GM10248 (cell line): ENCODE measurements around the gene CDH23.

ENCODE experiments used
- CTCF ChIA-PET: fragments of 300-600 bp; sonication (Branson Sonifier 250); formaldehyde crosslinking; extraction: SDS; loops from one replicate; lab custom pipeline; 2021; ENCODE audit warnings: antibody characterized with exemption; lab: Yijun Ruan, JAX
- POLR2A ChIA-PET: fragments of 350-650 bp; sonication (Branson Sonifier 250); formaldehyde crosslinking; extraction: SDS; loops from one replicate; lab custom pipeline; 2020; ENCODE audit warnings: antibody characterized with exemption; lab: Yijun Ruan, JAX
- DNase-seq: peaks from one replicate; pipeline ENCODE4 v3.0.0; 2012; ENCODE audit errors: extremely low spot score
- CTCF ChIP-seq: IDR thresholded peaks from 2 replicates; pipeline ENCODE4 v1.5.1; 2012; ENCODE audit warnings: mild to moderate bottlenecking, low read depth; ENCODE audit errors: extremely low read depth, missing control alignments, control extremely low read depth

Gene CDH23

GRCh38 chr10:71773221-71773971 is 376.7 kb downstream of the CDH23 start, which contains the start of gene VSIR:
Gene VSIR, minus strand, starts transcription at chr10:71773520. Its CDS starts 81 bp downstream, at chr10:71773439.
- CTCF ChIA-PET = interaction anchor here (0.6 to 4.4 kb wide), 44 partner anchors 10 to 455 kb away, joined by 3 to 61 read pairs (median 4); partner anchors contain the start of genes ANAPC16, PSAP and SLC29A3
- peak; percentile 93 for DNase-seq
- peak; percentile 91 for TF ChIP-seq CTCF
- POLR2A ChIA-PET = interaction anchor here (0.6 to 0.7 kb wide), 2 partner anchors 15 to 18 kb away, joined by 3 to 4 read pairs; no protein-coding TSS in a partner anchor

GRCh38 chr10:71774916-71775702 is 378.4 kb downstream of the CDH23 start:
- DNase-seq = no peak
- CTCF ChIA-PET = interaction anchor here (0.7 to 4.4 kb wide), 17 partner anchors 11 to 123 kb away, joined by 3 to 60 read pairs (median 5); no protein-coding TSS in a partner anchor
- POLR2A ChIA-PET = no interaction called here
- no peak for TF ChIP-seq CTCF

GRCh38 chr10:71776481-71776925 is 379.8 kb downstream of the CDH23 start:
- no peak for DNase-seq
- ChIA-PET CTCF (interaction anchor here (1.0 to 2.8 kb wide), 5 partner anchors 10 to 80 kb away, joined by 3 to 14 read pairs (median 4); no protein-coding TSS in a partner anchor), POLR2A (no interaction called here)
- no peak for TF ChIP-seq CTCF

- no peak for TF ChIP-seq CTCF
- CTCF ChIA-PET = interaction anchor here (0.8 to 2.8 kb wide), 6 partner anchors 9 to 119 kb away, joined by 3 to 14 read pairs (median 4); no protein-coding TSS in a partner anchor
- POLR2A ChIA-PET = no interaction called here
- DNase-seq = no peak
Observed at GRCh38 chr10:71777213-71777985, 380.7 kb downstream of the CDH23 start.

- POLR2A ChIA-PET = no interaction called here
- DNase-seq = no peak
- TF ChIP-seq CTCF = no peak
- CTCF ChIA-PET = interaction anchor here (1.2 to 2.8 kb wide), 4 partner anchors 14 to 118 kb away, joined by 3 to 14 read pairs (median 5); no protein-coding TSS in a partner anchor
Observed at GRCh38 chr10:71778071-71778825, 381.5 kb downstream of the CDH23 start.
